Measurements from ENCODE around the gene MAGT1. TPM values are rescaled to one million over a fixed set of nuclear protein-coding genes. Genes with fewer than 3 reads are reported as not detected.

Gene MAGT1
- total RNA-seq, 1 experiment from 2014 or later, result 37.1 TPM

DNA sequence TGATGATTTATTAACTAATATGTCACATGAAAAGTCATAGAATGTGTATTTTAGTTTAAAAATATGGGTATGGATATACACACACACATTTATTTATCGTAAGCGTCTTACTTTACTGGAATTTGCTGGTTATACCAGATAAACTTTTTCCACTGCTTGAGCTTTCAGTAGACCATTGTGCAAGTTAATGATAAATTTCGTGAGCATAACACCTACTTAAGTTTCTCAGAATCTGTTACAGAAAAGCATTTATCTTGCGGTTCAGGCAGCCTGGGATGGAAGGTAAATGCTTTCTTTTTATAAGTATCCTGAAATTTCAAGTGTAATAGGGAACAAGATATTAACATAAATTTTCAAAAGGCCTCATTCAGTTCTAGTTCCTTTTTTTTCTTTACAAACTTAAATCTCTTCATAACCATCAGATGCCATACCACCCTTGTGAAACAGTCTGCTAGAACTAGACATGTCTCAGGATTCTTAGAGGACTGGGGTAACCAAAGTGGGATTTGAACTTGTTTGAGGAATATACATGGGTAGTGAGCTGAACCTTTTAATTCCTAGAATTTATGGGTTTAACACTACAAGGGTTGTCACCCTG lies 42.9 kb upstream of the MAGT1 start:
- TF ChIP-seq, protein P1, sequence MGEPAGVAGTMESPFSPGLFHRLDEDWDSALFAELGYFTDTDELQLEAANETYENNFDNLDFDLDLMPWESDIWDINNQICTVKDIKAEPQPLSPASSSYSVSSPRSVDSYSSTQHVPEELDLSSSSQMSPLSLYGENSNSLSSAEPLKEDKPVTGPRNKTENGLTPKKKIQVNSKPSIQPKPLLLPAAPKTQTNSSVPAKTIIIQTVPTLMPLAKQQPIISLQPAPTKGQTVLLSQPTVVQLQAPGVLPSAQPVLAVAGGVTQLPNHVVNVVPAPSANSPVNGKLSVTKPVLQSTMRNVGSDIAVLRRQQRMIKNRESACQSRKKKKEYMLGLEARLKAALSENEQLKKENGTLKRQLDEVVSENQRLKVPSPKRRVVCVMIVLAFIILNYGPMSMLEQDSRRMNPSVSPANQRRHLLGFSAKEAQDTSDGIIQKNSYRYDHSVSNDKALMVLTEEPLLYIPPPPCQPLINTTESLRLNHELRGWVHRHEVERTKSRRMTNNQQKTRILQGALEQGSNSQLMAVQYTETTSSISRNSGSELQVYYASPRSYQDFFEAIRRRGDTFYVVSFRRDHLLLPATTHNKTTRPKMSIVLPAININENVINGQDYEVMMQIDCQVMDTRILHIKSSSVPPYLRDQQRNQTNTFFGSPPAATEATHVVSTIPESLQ (CRISPR knock-in tag; IDR thresholded peaks at IDR 0.05), result no peak
- TF ChIP-seq GABPB1 (CRISPR knock-in tag; IDR thresholded peaks at IDR 0.05) (no peak), SOX15 (CRISPR knock-in tag; IDR thresholded peaks at IDR 0.05) (no peak), CBFB (CRISPR knock-in tag; IDR thresholded peaks at IDR 0.05; ENCODE audit: low read depth) (no peak), RELA (CRISPR knock-in tag; IDR thresholded peaks at IDR 0.05; ENCODE audit: borderline replicate concordance) (no peak), EMX1 (CRISPR knock-in tag; IDR thresholded peaks at IDR 0.05) (no peak), GRHL2 (CRISPR knock-in tag; IDR thresholded peaks at IDR 0.05; ENCODE audit: insufficient replicate concordance, severe bottlenecking) (no peak), NFE2L1 (CRISPR knock-in tag; IDR thresholded peaks at IDR 0.05) (no peak), HMGXB4 (CRISPR knock-in tag; IDR thresholded peaks at IDR 0.05) (no peak)
- Mint-ChIP-seq H3K9me3 (no peaks in the 10 kb centered on the region), H3K27me3 (ENCODE audit: low read depth) (no peaks in the 10 kb centered on the region), H3K4me1 (no peaks in the 10 kb centered on the region), H3K36me3 (no peaks in the 10 kb centered on the region), H3K4me3 (no peak overlapping the region), H3K27ac (no peak overlapping the region)
- CTCF ChIA-PET, result no interaction called here
- no peak for ATAC-seq
- DNase-seq (ENCODE audit: low spot score), result no peak
- POLR2A ChIA-PET, result no interaction called here

GRCh38 chrX:77937291-77937690 lies 42.1 kb upstream of the MAGT1 start:
- TF ChIP-seq SP1 (CRISPR knock-in tag; conservative IDR thresholded peaks at IDR 0.05), result no peak
- TF ChIP-seq NFATC4 (CRISPR knock-in tag; IDR thresholded peaks at IDR 0.05), result no peak
- no peak for TF ChIP-seq PRRX2 (CRISPR knock-in tag; IDR thresholded peaks at IDR 0.05)
- TF ChIP-seq, protein P2, sequence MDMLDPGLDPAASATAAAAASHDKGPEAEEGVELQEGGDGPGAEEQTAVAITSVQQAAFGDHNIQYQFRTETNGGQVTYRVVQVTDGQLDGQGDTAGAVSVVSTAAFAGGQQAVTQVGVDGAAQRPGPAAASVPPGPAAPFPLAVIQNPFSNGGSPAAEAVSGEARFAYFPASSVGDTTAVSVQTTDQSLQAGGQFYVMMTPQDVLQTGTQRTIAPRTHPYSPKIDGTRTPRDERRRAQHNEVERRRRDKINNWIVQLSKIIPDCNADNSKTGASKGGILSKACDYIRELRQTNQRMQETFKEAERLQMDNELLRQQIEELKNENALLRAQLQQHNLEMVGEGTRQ (CRISPR knock-in tag; IDR thresholded peaks at IDR 0.05), result no peak
- TF ChIP-seq ZBTB21 (CRISPR knock-in tag; IDR thresholded peaks at IDR 0.05; ENCODE audit: borderline replicate concordance), result no peak
- TF ChIP-seq ZNF423 (CRISPR knock-in tag; IDR thresholded peaks at IDR 0.05), result no peak
- no peak for TF ChIP-seq AR (CRISPR knock-in tag; IDR thresholded peaks at IDR 0.05)
- no peak for TF ChIP-seq ZNF232 (CRISPR knock-in tag; IDR thresholded peaks at IDR 0.05)
- Mint-ChIP-seq H3K27me3 (ENCODE audit: low read depth) (no peaks in the 10 kb centered on the region), H3K27ac (no peak overlapping the region), H3K4me1 (no peaks in the 10 kb centered on the region), H3K9me3 (no peaks in the 10 kb centered on the region), H3K36me3 (no peaks in the 10 kb centered on the region; the same call in 1 of the 2 replicates), H3K4me3 (no peak overlapping the region)
- ChIA-PET CTCF (no interaction called here), POLR2A (no interaction called here)
- DNase-seq (ENCODE audit: low spot score), result no peak
- ATAC-seq, result no peak

Data from WTC11 (cell line).